ENCODE results near the gene WDPCP. TPM values are rescaled to one million over a fixed set of nuclear protein-coding genes. Genes with fewer than 3 reads are reported as not detected.

Gene WDPCP
- total and polyA plus RNA-seq, 2 of the 13 experiments (the other 11 are each of a cell fraction or from before 2014, with no cell fraction given) = 2.9 to 5.2 TPM

DNA sequence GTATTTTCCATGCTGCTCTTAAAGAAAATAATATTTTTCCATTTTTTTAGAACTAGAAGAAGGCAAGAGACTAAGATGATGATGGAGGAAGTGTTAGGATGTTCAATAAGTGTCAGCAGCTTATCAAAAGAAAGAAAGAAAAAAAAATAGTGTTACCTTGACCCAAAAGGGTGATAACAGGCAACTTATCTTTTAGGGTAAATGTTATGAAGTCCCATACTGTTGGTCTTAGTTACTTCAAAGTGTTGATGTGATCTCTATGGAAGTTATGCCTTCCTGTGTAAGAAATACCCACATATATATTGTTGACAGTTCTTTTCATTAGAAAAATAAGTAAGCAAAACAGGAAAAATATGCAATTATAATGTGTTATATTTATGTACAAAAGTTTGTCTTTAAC, 394.1 kb downstream of the WDPCP start (continued):
- TF ChIP-seq, protein P1, sequence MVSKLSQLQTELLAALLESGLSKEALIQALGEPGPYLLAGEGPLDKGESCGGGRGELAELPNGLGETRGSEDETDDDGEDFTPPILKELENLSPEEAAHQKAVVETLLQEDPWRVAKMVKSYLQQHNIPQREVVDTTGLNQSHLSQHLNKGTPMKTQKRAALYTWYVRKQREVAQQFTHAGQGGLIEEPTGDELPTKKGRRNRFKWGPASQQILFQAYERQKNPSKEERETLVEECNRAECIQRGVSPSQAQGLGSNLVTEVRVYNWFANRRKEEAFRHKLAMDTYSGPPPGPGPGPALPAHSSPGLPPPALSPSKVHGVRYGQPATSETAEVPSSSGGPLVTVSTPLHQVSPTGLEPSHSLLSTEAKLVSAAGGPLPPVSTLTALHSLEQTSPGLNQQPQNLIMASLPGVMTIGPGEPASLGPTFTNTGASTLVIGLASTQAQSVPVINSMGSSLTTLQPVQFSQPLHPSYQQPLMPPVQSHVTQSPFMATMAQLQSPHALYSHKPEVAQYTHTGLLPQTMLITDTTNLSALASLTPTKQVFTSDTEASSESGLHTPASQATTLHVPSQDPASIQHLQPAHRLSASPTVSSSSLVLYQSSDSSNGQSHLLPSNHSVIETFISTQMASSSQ (IDR thresholded peaks at IDR 0.05; ENCODE audit: low read depth) = peak; percentile 78
- TF ChIP-seq, protein P1 (CRISPR knock-in tag; IDR thresholded peaks at IDR 0.05; ENCODE audit: borderline replicate concordance) = no peak; the same call in 1 of the 2 replicates
- TF ChIP-seq RFX5 (IDR thresholded peaks at IDR 0.05; ENCODE audit: low read depth, low read length) = no peak
- TF ChIP-seq, protein P2, sequence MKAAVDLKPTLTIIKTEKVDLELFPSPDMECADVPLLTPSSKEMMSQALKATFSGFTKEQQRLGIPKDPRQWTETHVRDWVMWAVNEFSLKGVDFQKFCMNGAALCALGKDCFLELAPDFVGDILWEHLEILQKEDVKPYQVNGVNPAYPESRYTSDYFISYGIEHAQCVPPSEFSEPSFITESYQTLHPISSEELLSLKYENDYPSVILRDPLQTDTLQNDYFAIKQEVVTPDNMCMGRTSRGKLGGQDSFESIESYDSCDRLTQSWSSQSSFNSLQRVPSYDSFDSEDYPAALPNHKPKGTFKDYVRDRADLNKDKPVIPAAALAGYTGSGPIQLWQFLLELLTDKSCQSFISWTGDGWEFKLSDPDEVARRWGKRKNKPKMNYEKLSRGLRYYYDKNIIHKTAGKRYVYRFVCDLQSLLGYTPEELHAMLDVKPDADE (CRISPR knock-in tag; IDR thresholded peaks at IDR 0.05) = no peak
- TF ChIP-seq SP5 (CRISPR knock-in tag; IDR thresholded peaks at IDR 0.05; ENCODE audit: borderline replicate concordance, low read depth) = peak; percentile 52; the same call in 1 of the 2 replicates
- TF ChIP-seq ZNF543 (CRISPR knock-in tag; IDR thresholded peaks at IDR 0.05) = no peak
- no peak for TF ChIP-seq PAWR (CRISPR knock-in tag; IDR thresholded peaks at IDR 0.05; ENCODE audit: borderline replicate concordance)
- no peak for TF ChIP-seq ZC3H4 (CRISPR knock-in tag; IDR thresholded peaks at IDR 0.05; ENCODE audit: borderline replicate concordance)
- TF ChIP-seq ZNF709 (CRISPR knock-in tag; IDR thresholded peaks at IDR 0.05) = no peak
- no peak for TF ChIP-seq ATF7-NPFF (CRISPR knock-in tag; IDR thresholded peaks at IDR 0.05; ENCODE audit: low read depth)
- TF ChIP-seq PRPF4 (IDR thresholded peaks at IDR 0.05; ENCODE audit: low read depth, low read length, poor library complexity, severe bottlenecking) = no peak
- TF ChIP-seq, protein P3, sequence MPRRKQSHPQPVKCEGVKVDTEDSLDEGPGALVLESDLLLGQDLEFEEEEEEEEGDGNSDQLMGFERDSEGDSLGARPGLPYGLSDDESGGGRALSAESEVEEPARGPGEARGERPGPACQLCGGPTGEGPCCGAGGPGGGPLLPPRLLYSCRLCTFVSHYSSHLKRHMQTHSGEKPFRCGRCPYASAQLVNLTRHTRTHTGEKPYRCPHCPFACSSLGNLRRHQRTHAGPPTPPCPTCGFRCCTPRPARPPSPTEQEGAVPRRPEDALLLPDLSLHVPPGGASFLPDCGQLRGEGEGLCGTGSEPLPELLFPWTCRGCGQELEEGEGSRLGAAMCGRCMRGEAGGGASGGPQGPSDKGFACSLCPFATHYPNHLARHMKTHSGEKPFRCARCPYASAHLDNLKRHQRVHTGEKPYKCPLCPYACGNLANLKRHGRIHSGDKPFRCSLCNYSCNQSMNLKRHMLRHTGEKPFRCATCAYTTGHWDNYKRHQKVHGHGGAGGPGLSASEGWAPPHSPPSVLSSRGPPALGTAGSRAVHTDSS (CRISPR knock-in tag; conservative IDR thresholded peaks at IDR 0.05) = no peak
- TF ChIP-seq PHF20 (CRISPR knock-in tag; IDR thresholded peaks at IDR 0.05) = no peak
- no peak for TF ChIP-seq TBP (CRISPR knock-in tag; IDR thresholded peaks at IDR 0.05)
- no peak for TF ChIP-seq KAT7 (CRISPR knock-in tag; IDR thresholded peaks at IDR 0.05; ENCODE audit: borderline replicate concordance)
- TF ChIP-seq, protein P4, sequence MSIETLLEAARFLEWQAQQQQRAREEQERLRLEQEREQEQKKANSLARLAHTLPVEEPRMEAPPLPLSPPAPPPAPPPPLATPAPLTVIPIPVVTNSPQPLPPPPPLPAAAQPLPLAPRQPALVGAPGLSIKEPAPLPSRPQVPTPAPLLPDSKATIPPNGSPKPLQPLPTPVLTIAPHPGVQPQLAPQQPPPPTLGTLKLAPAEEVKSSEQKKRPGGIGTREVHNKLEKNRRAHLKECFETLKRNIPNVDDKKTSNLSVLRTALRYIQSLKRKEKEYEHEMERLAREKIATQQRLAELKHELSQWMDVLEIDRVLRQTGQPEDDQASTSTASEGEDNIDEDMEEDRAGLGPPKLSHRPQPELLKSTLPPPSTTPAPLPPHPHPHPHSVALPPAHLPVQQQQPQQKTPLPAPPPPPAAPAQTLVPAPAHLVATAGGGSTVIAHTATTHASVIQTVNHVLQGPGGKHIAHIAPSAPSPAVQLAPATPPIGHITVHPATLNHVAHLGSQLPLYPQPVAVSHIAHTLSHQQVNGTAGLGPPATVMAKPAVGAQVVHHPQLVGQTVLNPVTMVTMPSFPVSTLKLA (IDR thresholded peaks at IDR 0.05) = no peak
- TF ChIP-seq, protein P5, sequence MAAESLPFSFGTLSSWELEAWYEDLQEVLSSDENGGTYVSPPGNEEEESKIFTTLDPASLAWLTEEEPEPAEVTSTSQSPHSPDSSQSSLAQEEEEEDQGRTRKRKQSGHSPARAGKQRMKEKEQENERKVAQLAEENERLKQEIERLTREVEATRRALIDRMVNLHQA (CRISPR knock-in tag; IDR thresholded peaks at IDR 0.05) = no peak
- no peak for TF ChIP-seq NRL (CRISPR knock-in tag; IDR thresholded peaks at IDR 0.05; ENCODE audit: borderline replicate concordance)
- TF ChIP-seq, protein P6, sequence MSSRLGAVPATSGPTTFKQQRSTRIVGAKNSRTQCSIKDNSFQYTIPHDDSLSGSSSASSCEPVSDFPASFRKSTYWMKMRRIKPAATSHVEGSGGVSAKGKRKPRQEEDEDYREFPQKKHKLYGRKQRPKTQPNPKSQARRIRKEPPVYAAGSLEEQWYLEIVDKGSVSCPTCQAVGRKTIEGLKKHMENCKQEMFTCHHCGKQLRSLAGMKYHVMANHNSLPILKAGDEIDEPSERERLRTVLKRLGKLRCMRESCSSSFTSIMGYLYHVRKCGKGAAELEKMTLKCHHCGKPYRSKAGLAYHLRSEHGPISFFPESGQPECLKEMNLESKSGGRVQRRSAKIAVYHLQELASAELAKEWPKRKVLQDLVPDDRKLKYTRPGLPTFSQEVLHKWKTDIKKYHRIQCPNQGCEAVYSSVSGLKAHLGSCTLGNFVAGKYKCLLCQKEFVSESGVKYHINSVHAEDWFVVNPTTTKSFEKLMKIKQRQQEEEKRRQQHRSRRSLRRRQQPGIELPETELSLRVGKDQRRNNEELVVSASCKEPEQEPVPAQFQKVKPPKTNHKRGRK (CRISPR knock-in tag; IDR thresholded peaks at IDR 0.05) = no peak
- no peak for TF ChIP-seq ZSCAN22 (CRISPR knock-in tag; IDR thresholded peaks at IDR 0.05)
- no peak for TF ChIP-seq ZNF768 (CRISPR knock-in tag; IDR thresholded peaks at IDR 0.05)
- TF ChIP-seq KDM6A (CRISPR knock-in tag; IDR thresholded peaks at IDR 0.05; ENCODE audit: low read depth) = peak; percentile 74

Measured in HepG2 (cell line).